ENCODE results near the gene FBXL17.

Gene FBXL17

GRCh38 chr5:108214857-108215256 is 167.0 kb downstream of the FBXL17 start:
- TF ChIP-seq EZH2phosphoT487 (IDR thresholded peaks at IDR 0.05; ENCODE audit: borderline replicate concordance) (no peak), CTCF (conservative IDR thresholded peaks at IDR 0.05; ENCODE audit: low read length) (no peak)
- Histone ChIP-seq H2AFZ (ENCODE audit: low read length) (no peak overlapping the region), H3K9ac (ENCODE audit: low read depth, low read length, poor library complexity, severe bottlenecking) (no peak overlapping the region), H3K4me1 (ENCODE audit: insufficient read depth, low read length, poor library complexity, severe bottlenecking) (no peaks in the 10 kb centered on the region), H3K27me3 (ENCODE audit: insufficient read depth, low read length, poor library complexity, severe bottlenecking) (no peaks in the 10 kb centered on the region), H4K20me1 (ENCODE audit: insufficient read depth, low read length, poor library complexity, severe bottlenecking) (no peaks in the 10 kb centered on the region), H3K4me2 (ENCODE audit: low read depth, low read length, poor library complexity, severe bottlenecking) (no peak overlapping the region), H3K9me2 (replicated peaks; ENCODE audit: low read depth, low read length) (no peaks in the 10 kb centered on the region), H3K4me3 (ENCODE audit: low read length, poor library complexity, severe bottlenecking) (no peak overlapping the region), H3K9me3 (ENCODE audit: insufficient read depth, low read depth, low read length) (no peaks in the 10 kb centered on the region), H3F3A (ENCODE audit: low read depth) (no peaks in the 10 kb centered on the region), H3K36me3 (ENCODE audit: insufficient read depth, low read length) (peaks cover 3% of the 10 kb centered on the region; the same call in 1 of the 2 replicates), H3K79me2 (ENCODE audit: insufficient read depth, low read length) (no peaks in the 10 kb centered on the region)

GRCh38 chr5:108212775-108213346 is 169.0 kb downstream of the FBXL17 start:
- no peaks in the 10 kb centered on the region for H3F3A ChIP-seq (ENCODE audit: low read depth)
- no peak overlapping the region for H2AFZ ChIP-seq (ENCODE audit: low read length)
- H3K4me2 ChIP-seq (ENCODE audit: low read depth, low read length, poor library complexity, severe bottlenecking): no peak overlapping the region
- H3K4me1 ChIP-seq (ENCODE audit: insufficient read depth, low read length, poor library complexity, severe bottlenecking): no peaks in the 10 kb centered on the region
- H3K9me2 ChIP-seq (replicated peaks; ENCODE audit: low read depth, low read length): no peaks in the 10 kb centered on the region
- peaks cover 3% of the 10 kb centered on the region; the same call in 1 of the 2 replicates for H3K36me3 ChIP-seq (ENCODE audit: insufficient read depth, low read length)
- TF ChIP-seq CTCF (conservative IDR thresholded peaks at IDR 0.05; ENCODE audit: low read length) (no peak), EZH2phosphoT487 (IDR thresholded peaks at IDR 0.05; ENCODE audit: borderline replicate concordance) (no peak)
- H3K79me2 ChIP-seq (ENCODE audit: insufficient read depth, low read length): no peaks in the 10 kb centered on the region
- H3K27me3 ChIP-seq (ENCODE audit: insufficient read depth, low read length, poor library complexity, severe bottlenecking): no peaks in the 10 kb centered on the region
- no peaks in the 10 kb centered on the region for H4K20me1 ChIP-seq (ENCODE audit: insufficient read depth, low read length, poor library complexity, severe bottlenecking)
- no peak overlapping the region for H3K9ac ChIP-seq (ENCODE audit: low read depth, low read length, poor library complexity, severe bottlenecking)
- H3K9me3 ChIP-seq (ENCODE audit: insufficient read depth, low read depth, low read length): no peaks in the 10 kb centered on the region
- H3K4me3 ChIP-seq (ENCODE audit: low read length, poor library complexity, severe bottlenecking): no peak overlapping the region

GRCh38 chr5:108206707-108207106 is 175.2 kb downstream of the FBXL17 start:
- Histone ChIP-seq H2AFZ (ENCODE audit: low read length) (no peak overlapping the region), H3K9ac (ENCODE audit: low read depth, low read length, poor library complexity, severe bottlenecking) (no peak overlapping the region), H3K27me3 (ENCODE audit: insufficient read depth, low read length, poor library complexity, severe bottlenecking) (no peaks in the 10 kb centered on the region), H3K4me2 (ENCODE audit: low read depth, low read length, poor library complexity, severe bottlenecking) (no peak overlapping the region), H3K4me1 (ENCODE audit: insufficient read depth, low read length, poor library complexity, severe bottlenecking) (no peaks in the 10 kb centered on the region), H3K9me3 (ENCODE audit: insufficient read depth, low read depth, low read length) (no peaks in the 10 kb centered on the region), H3K79me2 (ENCODE audit: insufficient read depth, low read length) (no peaks in the 10 kb centered on the region), H3K4me3 (ENCODE audit: low read length, poor library complexity, severe bottlenecking) (no peak overlapping the region), H3K36me3 (ENCODE audit: insufficient read depth, low read length) (no peaks in the 10 kb centered on the region), H3F3A (ENCODE audit: low read depth) (no peaks in the 10 kb centered on the region), H3K9me2 (replicated peaks; ENCODE audit: low read depth, low read length) (no peaks in the 10 kb centered on the region), H4K20me1 (ENCODE audit: insufficient read depth, low read length, poor library complexity, severe bottlenecking) (no peaks in the 10 kb centered on the region)
- TF ChIP-seq CTCF (conservative IDR thresholded peaks at IDR 0.05; ENCODE audit: low read length) (no peak), EZH2phosphoT487 (IDR thresholded peaks at IDR 0.05; ENCODE audit: borderline replicate concordance) (no peak)
